ENCODE data around the gene MAP2K3. TPM values are rescaled to one million over a fixed set of nuclear protein-coding genes. Genes with fewer than 3 reads are reported as not detected.
"Not testable (repeated sequence)": the region's sequence is repeated elsewhere in the genome, so short reads cannot be mapped to it uniquely, and the experiment has no call there.

The MAP2K3 gene
- polyA plus RNA-seq, 1 experiment, result 41.8 TPM

DNA sequence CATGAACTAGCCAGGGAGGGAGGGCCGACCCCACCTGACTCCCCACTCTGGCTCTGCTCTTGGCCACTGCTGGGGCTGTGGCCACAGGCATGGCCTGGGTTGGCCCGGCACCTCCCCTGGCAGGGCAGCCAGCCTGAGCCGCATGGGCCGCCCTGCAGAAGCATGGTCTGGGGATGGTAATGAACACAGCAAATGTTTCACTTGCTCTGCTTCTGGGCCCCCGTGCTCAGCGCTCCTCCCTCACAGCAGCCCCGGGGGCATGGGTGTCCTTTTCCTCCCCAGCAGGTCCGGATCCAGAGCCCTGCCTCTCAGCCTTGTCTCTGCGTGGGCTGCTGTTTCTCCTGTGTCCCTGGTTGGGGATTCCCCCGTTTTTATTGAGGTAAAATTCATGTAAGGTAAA lies 60.7 kb downstream of the MAP2K3 start:
- H3K4me3 ChIP-seq (ENCODE audit: low read depth, low read length), result no peak overlapping the region
- no peak for DNase-seq (ENCODE audit: low read depth)
- POLR2A ChIA-PET, result interaction anchor here (0.6 kb wide), 1 partner anchor 27 kb away, joined by 3 read pairs; no protein-coding TSS in a partner anchor
- CTCF ChIA-PET, result no interaction called here
- TF ChIP-seq, protein P1, sequence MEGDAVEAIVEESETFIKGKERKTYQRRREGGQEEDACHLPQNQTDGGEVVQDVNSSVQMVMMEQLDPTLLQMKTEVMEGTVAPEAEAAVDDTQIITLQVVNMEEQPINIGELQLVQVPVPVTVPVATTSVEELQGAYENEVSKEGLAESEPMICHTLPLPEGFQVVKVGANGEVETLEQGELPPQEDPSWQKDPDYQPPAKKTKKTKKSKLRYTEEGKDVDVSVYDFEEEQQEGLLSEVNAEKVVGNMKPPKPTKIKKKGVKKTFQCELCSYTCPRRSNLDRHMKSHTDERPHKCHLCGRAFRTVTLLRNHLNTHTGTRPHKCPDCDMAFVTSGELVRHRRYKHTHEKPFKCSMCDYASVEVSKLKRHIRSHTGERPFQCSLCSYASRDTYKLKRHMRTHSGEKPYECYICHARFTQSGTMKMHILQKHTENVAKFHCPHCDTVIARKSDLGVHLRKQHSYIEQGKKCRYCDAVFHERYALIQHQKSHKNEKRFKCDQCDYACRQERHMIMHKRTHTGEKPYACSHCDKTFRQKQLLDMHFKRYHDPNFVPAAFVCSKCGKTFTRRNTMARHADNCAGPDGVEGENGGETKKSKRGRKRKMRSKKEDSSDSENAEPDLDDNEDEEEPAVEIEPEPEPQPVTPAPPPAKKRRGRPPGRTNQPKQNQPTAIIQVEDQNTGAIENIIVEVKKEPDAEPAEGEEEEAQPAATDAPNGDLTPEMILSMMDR (IDR thresholded peaks at IDR 0.05; ENCODE audit: insufficient read depth, low read depth, low read length), result no peak
- H3K27me3 ChIP-seq (ENCODE audit: control insufficient read depth, insufficient read depth, low read length), result no peaks in the 10 kb centered on the region
- H3K36me3 ChIP-seq (ENCODE audit: control insufficient read depth, insufficient read depth, low read length), result no peaks in the 10 kb centered on the region

DNA sequence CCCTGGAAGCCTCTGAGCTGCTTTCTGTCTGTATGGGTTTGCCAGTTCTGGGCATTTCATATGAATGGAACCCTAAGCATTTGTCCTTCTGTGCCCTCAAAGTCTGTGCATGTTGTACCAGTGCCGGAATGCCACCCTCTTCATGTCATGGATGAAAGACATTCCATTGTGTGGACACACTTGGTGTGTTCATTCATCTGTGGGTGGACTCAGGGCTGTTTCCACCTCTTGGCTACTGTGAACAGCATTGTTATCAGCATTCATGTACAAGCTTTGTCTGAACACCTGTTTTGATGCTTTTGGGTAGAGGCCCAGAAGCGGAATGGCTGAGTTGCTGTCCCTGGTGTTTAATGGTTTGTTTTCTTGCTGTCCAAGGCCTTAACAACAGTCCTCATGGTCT lies 61.6 kb downstream of the MAP2K3 start:
- POLR2A ChIA-PET, result interaction anchor here (0.6 kb wide), 1 partner anchor 26 kb away, joined by 3 read pairs; no protein-coding TSS in a partner anchor

DNA sequence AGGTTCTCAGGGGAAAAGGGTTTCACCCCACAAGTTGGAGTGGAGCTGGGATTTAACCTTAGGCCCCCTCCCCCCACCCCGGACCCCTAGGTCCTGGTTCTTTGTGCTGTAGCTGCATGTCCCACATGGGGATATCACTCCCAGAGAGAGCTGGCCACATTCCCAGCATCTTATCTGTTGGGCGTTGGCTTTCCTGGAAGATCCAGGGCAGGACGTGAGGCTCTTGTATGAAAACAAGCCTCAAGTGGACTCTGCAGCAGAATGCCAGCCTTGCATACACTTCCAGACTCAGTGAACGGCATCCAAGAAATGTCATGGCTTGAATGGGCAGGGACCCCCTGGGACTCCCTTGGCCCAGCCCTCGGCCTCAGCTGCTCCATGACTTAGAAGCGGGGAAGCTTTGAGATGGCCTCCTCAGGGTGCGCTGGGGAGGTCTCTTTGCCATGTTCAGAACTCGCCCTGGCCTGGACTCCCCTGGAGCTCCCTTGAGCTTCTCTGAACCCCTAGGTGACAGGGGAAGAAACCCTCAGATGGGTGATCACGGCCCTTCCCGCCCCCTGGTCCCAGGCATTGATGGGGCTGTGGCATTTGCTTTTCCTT lies 62.2 kb downstream of the MAP2K3 start:
- H3K4me3 ChIP-seq (ENCODE audit: low read depth, low read length); H3K36me3 ChIP-seq (ENCODE audit: control insufficient read depth, insufficient read depth, low read length); DNase-seq (ENCODE audit: low read depth); POLR2A ChIA-PET; CTCF ChIA-PET; H3K27me3 ChIP-seq (ENCODE audit: control insufficient read depth, insufficient read depth, low read length): not testable (repeated sequence)

More for the DNA sequence above, 61.6 kb downstream of the MAP2K3 start:
- H3K4me3 ChIP-seq (ENCODE audit: low read depth, low read length); DNase-seq (ENCODE audit: low read depth); H3K36me3 ChIP-seq (ENCODE audit: control insufficient read depth, insufficient read depth, low read length); CTCF ChIA-PET; H3K27me3 ChIP-seq (ENCODE audit: control insufficient read depth, insufficient read depth, low read length): not testable (repeated sequence)

DNA sequence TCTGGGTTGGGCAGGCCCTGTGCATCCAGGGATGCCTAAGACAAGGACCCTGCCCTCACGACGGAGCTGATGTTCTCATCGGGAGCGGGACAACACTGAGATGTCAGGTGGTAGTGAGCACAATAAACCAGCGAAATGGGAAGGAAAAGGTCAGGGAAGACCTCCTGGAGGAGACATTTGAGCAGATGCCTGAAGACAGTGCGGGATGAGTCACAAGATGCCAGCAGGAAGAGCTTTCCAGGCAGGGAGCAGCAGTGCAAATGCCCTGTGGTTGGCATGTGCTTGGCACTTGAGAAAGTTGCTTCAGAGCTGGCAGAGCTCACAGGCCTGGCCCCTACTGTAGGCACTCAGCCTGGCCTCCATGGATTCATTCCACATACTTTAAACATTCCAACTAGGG lies 63.1 kb downstream of the MAP2K3 start:
- H3K27me3 ChIP-seq (ENCODE audit: control insufficient read depth, insufficient read depth, low read length); DNase-seq (ENCODE audit: low read depth); H3K4me3 ChIP-seq (ENCODE audit: low read depth, low read length); POLR2A ChIA-PET; H3K36me3 ChIP-seq (ENCODE audit: control insufficient read depth, insufficient read depth, low read length); CTCF ChIA-PET: not testable (repeated sequence)

DNA sequence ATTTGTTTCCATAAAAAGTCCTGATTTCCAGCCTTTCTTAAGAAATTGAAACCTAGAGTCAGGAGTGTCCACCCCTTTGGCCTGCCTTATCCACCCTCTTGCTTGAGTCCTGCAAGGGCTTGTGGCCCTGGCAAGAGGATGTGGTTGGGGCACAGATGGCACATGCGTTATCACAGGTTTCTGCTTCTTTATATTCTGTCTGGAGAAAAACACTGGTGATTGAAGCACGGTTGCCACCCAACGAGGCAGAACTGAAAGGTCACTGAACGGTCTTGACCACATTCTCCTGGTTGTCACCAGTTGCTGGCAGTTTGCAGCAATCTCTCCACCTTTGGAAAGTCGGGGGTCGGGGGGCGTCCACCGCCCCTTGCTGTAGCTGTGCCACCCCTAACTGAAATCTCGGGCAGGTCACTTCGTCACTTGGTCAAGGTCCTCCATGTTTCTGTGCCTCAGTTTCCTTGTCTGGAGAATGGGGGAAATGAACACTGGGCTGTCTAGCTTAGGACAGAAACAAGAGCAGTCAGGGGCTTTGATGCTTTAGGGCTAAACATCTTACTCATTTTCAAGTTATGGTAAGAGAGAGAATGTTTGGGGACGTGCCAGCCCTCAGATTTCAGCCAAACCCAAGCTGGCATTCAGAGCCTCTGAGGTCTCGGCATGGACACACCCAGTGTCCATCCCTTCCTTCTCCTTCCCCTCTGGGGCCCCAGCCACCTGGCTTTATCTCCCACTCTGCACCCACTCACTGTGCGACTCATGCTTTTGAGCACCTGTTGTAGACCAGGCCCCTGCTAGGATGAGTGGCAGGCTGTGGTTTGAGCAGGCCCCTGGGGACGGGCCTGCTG lies 63.8 kb downstream of the MAP2K3 start:
- H3K27me3 ChIP-seq (ENCODE audit: control insufficient read depth, insufficient read depth, low read length); POLR2A ChIA-PET; H3K36me3 ChIP-seq (ENCODE audit: control insufficient read depth, insufficient read depth, low read length); CTCF ChIA-PET; H3K4me3 ChIP-seq (ENCODE audit: low read depth, low read length); DNase-seq (ENCODE audit: low read depth): not testable (repeated sequence)

DNA sequence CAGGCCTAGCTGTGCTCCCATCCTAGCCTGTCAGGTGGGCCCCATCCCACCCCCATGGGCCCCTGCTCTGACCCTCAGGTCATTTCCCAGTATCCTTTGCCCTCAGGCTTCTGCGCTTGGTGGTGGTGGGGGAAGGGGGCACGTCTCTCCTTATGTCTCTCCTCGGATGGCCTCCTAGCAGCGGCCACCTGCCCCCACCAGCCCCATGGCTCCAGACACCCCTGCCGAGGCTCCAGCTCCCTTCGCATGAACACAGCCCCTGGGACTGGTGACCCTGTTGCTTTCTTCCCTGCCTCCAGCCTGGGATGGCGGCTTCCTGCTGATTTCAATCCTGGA lies 64.4 kb downstream of the MAP2K3 start:
- CTCF ChIA-PET; H3K36me3 ChIP-seq (ENCODE audit: control insufficient read depth, insufficient read depth, low read length); H3K27me3 ChIP-seq (ENCODE audit: control insufficient read depth, insufficient read depth, low read length); POLR2A ChIA-PET; DNase-seq (ENCODE audit: low read depth); H3K4me3 ChIP-seq (ENCODE audit: low read depth, low read length): not testable (repeated sequence)

DNA sequence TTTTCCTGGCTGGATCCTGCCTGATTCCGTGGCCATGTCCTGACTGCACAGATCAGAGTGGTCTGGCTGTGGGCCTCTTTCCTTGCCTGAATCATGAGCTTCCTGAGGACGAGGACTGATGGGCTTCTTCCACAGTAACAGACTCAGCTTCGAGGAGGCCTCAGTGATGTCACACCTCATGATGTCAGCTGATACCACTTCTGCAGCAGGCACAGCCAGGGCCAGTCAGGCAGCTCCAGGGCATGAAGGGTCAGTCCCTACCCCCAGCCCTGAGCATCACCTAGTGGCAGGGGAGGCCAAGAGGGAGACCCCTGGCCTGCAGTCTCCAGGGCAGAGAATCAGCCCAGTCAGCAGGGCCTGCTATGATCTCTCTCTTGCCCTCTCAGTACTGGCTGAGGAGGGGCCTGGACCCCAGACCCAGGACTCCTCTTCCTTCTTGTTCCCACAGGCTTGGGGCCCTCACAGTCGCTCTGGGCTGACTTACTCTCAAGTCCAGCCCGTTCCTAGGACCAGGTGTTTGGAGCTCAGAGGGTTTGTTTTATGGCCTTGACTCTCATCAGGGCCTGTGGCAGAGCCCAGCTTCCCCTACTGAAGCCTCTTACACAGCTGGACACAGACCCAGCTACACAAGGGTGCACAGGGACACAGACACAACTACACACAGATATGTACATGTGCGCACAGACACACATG lies 65.0 kb downstream of the MAP2K3 start:
- POLR2A ChIA-PET; CTCF ChIA-PET; H3K27me3 ChIP-seq (ENCODE audit: control insufficient read depth, insufficient read depth, low read length); H3K36me3 ChIP-seq (ENCODE audit: control insufficient read depth, insufficient read depth, low read length); H3K4me3 ChIP-seq (ENCODE audit: low read depth, low read length); DNase-seq (ENCODE audit: low read depth): not testable (repeated sequence)

DNA sequence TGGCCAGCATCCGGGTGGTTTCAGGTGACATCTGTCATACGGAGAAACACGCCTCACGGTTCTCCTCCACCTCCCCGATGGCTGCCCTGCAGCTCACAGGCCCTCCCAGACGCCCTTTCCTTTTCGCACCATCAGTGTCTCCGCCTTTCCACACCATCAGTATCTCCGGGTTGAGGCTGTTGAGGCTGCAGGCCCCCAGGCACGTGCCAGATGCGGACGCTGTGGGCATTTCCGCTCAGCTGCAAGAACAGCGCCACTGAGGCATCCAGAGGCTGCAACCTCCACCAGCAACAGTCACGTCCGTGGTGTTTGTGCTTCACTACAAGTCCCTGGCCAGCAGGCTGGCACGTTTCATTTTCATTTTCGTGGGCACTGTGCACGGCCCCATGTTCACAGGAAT lies 66.0 kb downstream of the MAP2K3 start:
- H3K27me3 ChIP-seq (ENCODE audit: control insufficient read depth, insufficient read depth, low read length); CTCF ChIA-PET; H3K4me3 ChIP-seq (ENCODE audit: low read depth, low read length); H3K36me3 ChIP-seq (ENCODE audit: control insufficient read depth, insufficient read depth, low read length); POLR2A ChIA-PET; DNase-seq (ENCODE audit: low read depth): not testable (repeated sequence)
